MCF 10A (cell line): ENCODE data around the gene PPDPF. TPM values are rescaled to one million over a fixed set of nuclear protein-coding genes. Genes with fewer than 3 reads are reported as not detected.

Source experiments
- BruUV-seq: library from RNA; stranded (reverse); fragments of 400-500 nt; replicated peaks from 2 replicates; lab custom pipeline; 2021; lab: Mats Ljungman, UMichigan
- CTCF ChIA-PET: fragments of 300-600 bp; sonication (Branson Sonifier 250); formaldehyde crosslinking; extraction: SDS; loops from one replicate; lab custom pipeline; 2021; ENCODE audit warnings: antibody characterized with exemption, inconsistent platforms; lab: Yijun Ruan, JAX
- POLR2A ChIA-PET: fragments of 300-600, 350-650 bp; sonication (Branson Sonifier 250); formaldehyde crosslinking; extraction: SDS; loops from one replicate; lab custom pipeline; 2020; ENCODE audit warnings: antibody characterized with exemption, inconsistent platforms; lab: Yijun Ruan, JAX
- DNase-seq: peaks from one replicate; pipeline ENCODE4 v3.0.0-alpha.2; 2018; ENCODE audit not compliant: unreplicated experiment
- H3K27ac Mint-ChIP-seq: one replicate; pipeline ENCODE4 v1.8.0; 2022; ENCODE audit warnings: mild to moderate bottlenecking, low read depth, mixed read lengths; ENCODE audit not compliant: unreplicated experiment
- H3K27me3 Mint-ChIP-seq: one replicate; pipeline ENCODE4 v1.8.0; 2022; ENCODE audit warnings: mixed read lengths; ENCODE audit not compliant: insufficient read depth, unreplicated experiment
- H3K36me3 Mint-ChIP-seq: one replicate; pipeline ENCODE4 v1.8.0; 2022; ENCODE audit warnings: mild to moderate bottlenecking, moderate library complexity, mixed read lengths; ENCODE audit not compliant: insufficient read depth, unreplicated experiment
- H3K4me1 Mint-ChIP-seq: one replicate; pipeline ENCODE4 v1.8.0; 2022; ENCODE audit warnings: mixed read lengths; ENCODE audit not compliant: insufficient read depth, unreplicated experiment
- H3K4me3 Mint-ChIP-seq: one replicate; pipeline ENCODE4 v1.8.0; 2022; ENCODE audit warnings: mild to moderate bottlenecking, moderate library complexity, mixed read lengths; ENCODE audit not compliant: unreplicated experiment
- H3K9me3 Mint-ChIP-seq: one replicate; pipeline ENCODE4 v1.8.0; 2022; ENCODE audit warnings: mixed read lengths; ENCODE audit not compliant: unreplicated experiment
- intact Hi-C: fragments of 100-400 bp; cut with micrococcal nuclease; formaldehyde crosslinking; loops from 2 replicates; pipeline ENCODE4 v1.14.1; 2022
- total RNA-seq: library from RNA; stranded (reverse); gene quantifications from 2 replicates; pipeline ENCODE4 v1.2.3, GENCODE V29; 2022
- TF ChIP-seq, protein P1 (sequence below): fragments of 200-600 bp; IDR thresholded peaks from one replicate; pipeline ENCODE4 v1.8.0; 2022; ENCODE audit warnings: antibody characterized with exemption, mild to moderate bottlenecking; ENCODE audit not compliant: unreplicated experiment

Gene PPDPF
- total RNA-seq, 1 experiment from 2014 or later, result 315 TPM

- no TSS peak for BruUV-seq
- DNase-seq, result no peak
- H3K36me3 Mint-ChIP-seq, result peaks cover 7% of the 10 kb centered on the region
- ChIA-PET CTCF (interaction anchor here (0.5 to 0.7 kb wide), 2 partner anchors 33 to 375 kb away, joined by 3 read pairs; no protein-coding TSS in a partner anchor), POLR2A (interaction anchor here (0.5 to 2.7 kb wide), 6 partner anchors 9 to 165 kb away, joined by 4 to 12 read pairs (median 6); partner anchors contain the start of genes ARFRP1, PPDPF, RTEL1 and ZGPAT)
- intact Hi-C loops, result no loop called here
- no peaks in the 10 kb centered on the region for H3K9me3 Mint-ChIP-seq
- no peak overlapping the region for H3K27ac Mint-ChIP-seq
- peak overlapping the region; percentile 74 for H3K4me3 Mint-ChIP-seq
- H3K27me3 Mint-ChIP-seq, result no peaks in the 10 kb centered on the region
- TF ChIP-seq, protein P1, sequence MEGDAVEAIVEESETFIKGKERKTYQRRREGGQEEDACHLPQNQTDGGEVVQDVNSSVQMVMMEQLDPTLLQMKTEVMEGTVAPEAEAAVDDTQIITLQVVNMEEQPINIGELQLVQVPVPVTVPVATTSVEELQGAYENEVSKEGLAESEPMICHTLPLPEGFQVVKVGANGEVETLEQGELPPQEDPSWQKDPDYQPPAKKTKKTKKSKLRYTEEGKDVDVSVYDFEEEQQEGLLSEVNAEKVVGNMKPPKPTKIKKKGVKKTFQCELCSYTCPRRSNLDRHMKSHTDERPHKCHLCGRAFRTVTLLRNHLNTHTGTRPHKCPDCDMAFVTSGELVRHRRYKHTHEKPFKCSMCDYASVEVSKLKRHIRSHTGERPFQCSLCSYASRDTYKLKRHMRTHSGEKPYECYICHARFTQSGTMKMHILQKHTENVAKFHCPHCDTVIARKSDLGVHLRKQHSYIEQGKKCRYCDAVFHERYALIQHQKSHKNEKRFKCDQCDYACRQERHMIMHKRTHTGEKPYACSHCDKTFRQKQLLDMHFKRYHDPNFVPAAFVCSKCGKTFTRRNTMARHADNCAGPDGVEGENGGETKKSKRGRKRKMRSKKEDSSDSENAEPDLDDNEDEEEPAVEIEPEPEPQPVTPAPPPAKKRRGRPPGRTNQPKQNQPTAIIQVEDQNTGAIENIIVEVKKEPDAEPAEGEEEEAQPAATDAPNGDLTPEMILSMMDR, result no peak
- H3K4me1 Mint-ChIP-seq, result peaks cover 21% of the 10 kb centered on the region
Observed at GRCh38 chr20:63543131-63543530, 22.6 kb downstream of the PPDPF start.

DNA sequence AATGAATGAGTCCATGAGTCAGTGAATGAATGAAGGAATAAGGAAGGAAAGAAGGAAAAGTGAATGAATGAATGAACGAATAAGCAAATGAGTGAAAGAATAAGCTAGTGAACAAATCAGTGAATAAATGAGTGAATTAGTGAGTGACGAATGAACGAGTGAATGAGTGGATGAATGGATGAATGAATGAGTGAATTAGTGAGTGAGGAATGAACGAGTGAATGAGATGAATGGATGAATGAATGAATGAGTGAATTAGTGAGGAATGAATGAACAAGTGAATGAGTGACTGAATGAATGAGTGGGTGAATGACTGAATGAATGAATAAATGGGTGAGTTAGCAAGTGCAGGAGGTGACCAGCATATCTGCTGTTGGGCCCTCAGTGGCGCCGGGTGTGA is 23.2 kb downstream of the PPDPF start:
- POLR2A ChIA-PET, result interaction anchor here (0.5 to 2.7 kb wide), 7 partner anchors 8 to 164 kb away, joined by 3 to 12 read pairs (median 6); partner anchors contain the start of genes ARFRP1, PPDPF, RTEL1 and STMN3
- CTCF ChIA-PET, result interaction anchor here (0.5 kb wide), 1 partner anchor 32 kb away, joined by 3 read pairs; no protein-coding TSS in a partner anchor
- Mint-ChIP-seq H3K27me3 (no peaks in the 10 kb centered on the region), H3K9me3 (no peaks in the 10 kb centered on the region), H3K36me3 (peaks cover 7% of the 10 kb centered on the region), H3K4me1 (peaks cover 21% of the 10 kb centered on the region), H3K27ac (no peak overlapping the region), H3K4me3 (no peak overlapping the region)
- no peak for DNase-seq
- intact Hi-C loops, result no loop called here
- TF ChIP-seq, protein P1, result no peak
- no TSS peak for BruUV-seq

GRCh38 chr20:63544241-63544957 is 23.8 kb downstream of the PPDPF start:
- Mint-ChIP-seq H3K4me3 (no peak overlapping the region), H3K27me3 (no peaks in the 10 kb centered on the region), H3K4me1 (peaks cover 21% of the 10 kb centered on the region), H3K36me3 (peaks cover 7% of the 10 kb centered on the region), H3K27ac (no peak overlapping the region), H3K9me3 (no peaks in the 10 kb centered on the region)
- intact Hi-C loops, result no loop called here
- TF ChIP-seq, protein P1, result no peak
- no peak for DNase-seq
- no TSS peak for BruUV-seq
- POLR2A ChIA-PET, result interaction anchor here (0.7 to 2.7 kb wide), 10 partner anchors 8 to 320 kb away, joined by 3 to 12 read pairs (median 6); partner anchors contain the start of genes ARFGAP1, FNDC11, PPDPF and RTEL1
- CTCF ChIA-PET, result interaction anchor here (0.6 to 2.6 kb wide), 5 partner anchors 23 to 577 kb away, joined by 3 to 9 read pairs (median 4); no protein-coding TSS in a partner anchor

GRCh38 chr20:63544958-63545516 is 24.5 kb downstream of the PPDPF start:
- ChIA-PET POLR2A (interaction anchor here (0.7 to 2.7 kb wide), 10 partner anchors 9 to 320 kb away, joined by 3 to 12 read pairs (median 4); partner anchors contain the start of genes ARFGAP1, ARFRP1, FNDC11 and PPDPF), CTCF (interaction anchor here (0.6 to 2.6 kb wide), 5 partner anchors 23 to 576 kb away, joined by 3 to 9 read pairs (median 4); no protein-coding TSS in a partner anchor)
- TF ChIP-seq, protein P1, result no peak
- Mint-ChIP-seq H3K4me1 (peaks cover 21% of the 10 kb centered on the region), H3K36me3 (peaks cover 7% of the 10 kb centered on the region), H3K4me3 (no peak overlapping the region), H3K27me3 (no peaks in the 10 kb centered on the region), H3K27ac (no peak overlapping the region), H3K9me3 (no peaks in the 10 kb centered on the region)
- no TSS peak for BruUV-seq
- intact Hi-C loops, result no loop called here
- peak; percentile 82 for DNase-seq
